Spinal cord (tissue), 10 donors: Measurements from ENCODE around the gene RERG. TPM values are rescaled to one million over a fixed set of nuclear protein-coding genes. Genes with fewer than 3 reads are reported as not detected.

Experiments used
- DNase-seq, 6 donors: peaks; one replicate each; pipeline versions ENCODE4 v3.0.0 to v3.0.0-alpha.2; 2013 to 2015; ENCODE audit warnings: low spot score in 6 of 6, low read depth in 4 of 6
- H3K27ac ChIP-seq: one replicate; pipeline ENCODE4 v1.5.1; 2013; ENCODE audit warnings: low read depth, low read length, control low read depth
- H3K27me3 ChIP-seq: one replicate; pipeline ENCODE4 v1.6.1; 2013; ENCODE audit warnings: low read length; ENCODE audit not compliant: control insufficient read depth, insufficient read depth
- H3K36me3 ChIP-seq: one replicate; pipeline ENCODE4 v1.6.1; 2013; ENCODE audit warnings: low read length; ENCODE audit not compliant: control insufficient read depth, insufficient read depth
- H3K4me1 ChIP-seq: one replicate; pipeline ENCODE4 v1.6.1; 2013; ENCODE audit warnings: low read length; ENCODE audit not compliant: control insufficient read depth, insufficient read depth
- H3K4me3 ChIP-seq: one replicate; pipeline ENCODE4 v1.5.1; 2013; ENCODE audit warnings: low read depth, low read length, control low read depth
- H3K9me3 ChIP-seq: one replicate; pipeline ENCODE4 v1.6.1; 2013; ENCODE audit warnings: low read length; ENCODE audit not compliant: control insufficient read depth, insufficient read depth
- WGBS: methylation state at CpG from one replicate; pipeline ENCODE4 v1.1.5; 2013; ENCODE audit warnings: missing lambda C conversion rate; ENCODE audit not compliant: insufficient coverage; 5-methylcytosine and 5-hydroxymethylcytosine counted together
- polyA plus RNA-seq, 2 donors: library from polyadenylated mRNA; unstranded; fragments of 120-200 nt; gene quantifications; one replicate each; pipeline ENCODE4 v1.2.1, GENCODE V29; 2013; ENCODE audit not compliant: insufficient read length in 2 of 2
- total RNA-seq, 2 donors: library from RNA; depleted of rRNA in 1 of 2; stranded (reverse); fragments of 120-200 nt in 1 of 2; fragments of >200 nt in 1 of 2; gene quantifications; one replicate each; pipeline versions ENCODE4 v1.2.3 to v1.2.4, GENCODE V29; 2013 to 2014
- donor health status: healthy.

RERG gene
- total and polyA plus RNA-seq, 4 donors, result 6.6 to 17.5 (median 10.5) TPM

DNA sequence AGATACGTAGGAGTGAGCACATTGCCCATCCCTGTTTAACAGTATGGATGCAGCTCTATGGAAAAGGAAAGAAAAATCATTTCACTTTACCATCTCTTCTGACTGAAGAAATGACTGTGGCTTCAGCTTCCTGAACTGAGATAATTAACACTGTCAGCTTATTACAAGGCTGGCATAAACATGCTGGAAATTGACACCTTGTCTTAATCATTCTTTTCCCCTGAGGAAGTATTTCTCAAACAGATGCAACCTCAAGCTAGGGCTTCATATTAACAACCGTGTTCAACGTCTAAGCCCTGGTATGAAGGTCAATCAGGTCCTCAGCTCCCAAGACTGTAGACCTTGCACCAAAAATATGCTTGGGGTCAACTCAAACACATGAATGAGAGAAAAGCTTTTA is 25.0 kb downstream of the RERG start:
- Histone ChIP-seq H3K4me1 (no peaks in the 10 kb centered on the region), H3K9me3 (no peaks in the 10 kb centered on the region), H3K27ac (no peak overlapping the region), H3K36me3 (no peaks in the 10 kb centered on the region), H3K27me3 (no peaks in the 10 kb centered on the region), H3K4me3 (no peak overlapping the region)
- WGBS, result 66% methylated on average over 2 of the region's 3 CpGs
- DNase-seq, result no peak

DNA sequence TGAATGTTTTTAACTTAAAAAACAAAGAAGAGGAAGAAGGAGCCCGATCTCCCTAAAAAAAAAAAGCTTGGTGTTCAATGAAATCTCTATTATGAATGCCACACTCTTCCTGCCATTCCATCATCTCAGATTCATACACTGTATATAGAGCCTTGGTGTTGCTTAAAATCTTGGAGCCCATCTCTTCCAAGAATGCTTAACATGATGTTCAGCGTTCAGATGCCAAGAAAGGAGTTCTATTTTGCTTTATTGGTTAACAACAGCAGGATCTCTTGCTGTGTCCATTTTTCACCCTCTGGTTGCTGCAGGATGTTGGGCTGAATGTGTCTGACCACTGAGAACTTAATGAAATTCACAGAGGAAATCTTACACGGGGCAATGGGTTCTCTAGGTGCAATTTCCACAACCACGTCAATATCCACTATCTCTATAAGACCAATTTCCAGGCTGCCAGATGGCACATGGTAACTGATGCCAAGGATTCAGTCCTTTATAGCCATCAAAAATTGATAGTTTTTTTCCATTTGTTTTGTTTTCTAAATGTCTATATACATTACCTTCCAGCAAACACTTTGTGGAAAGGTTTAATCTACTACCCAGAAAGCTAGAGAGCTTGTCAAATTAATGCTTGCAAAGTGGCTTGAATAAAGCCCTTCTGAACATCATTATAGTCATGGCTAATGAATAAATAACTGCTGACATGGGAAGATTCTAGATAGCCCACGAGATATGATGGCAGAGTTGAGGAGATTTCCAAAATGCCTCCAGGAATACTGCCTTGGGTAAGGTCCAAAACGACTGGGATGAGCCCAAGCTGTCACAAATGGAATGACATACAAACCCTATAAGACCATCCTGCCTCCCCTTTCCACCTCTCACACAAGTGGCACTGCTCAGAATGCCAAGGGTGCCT is 26.5 kb downstream of the RERG start:
- WGBS, result no CpG with 5 or more reads among the region's 6 CpGs
- Histone ChIP-seq H3K36me3 (no peaks in the 10 kb centered on the region), H3K4me3 (no peak overlapping the region), H3K9me3 (no peaks in the 10 kb centered on the region), H3K27me3 (no peaks in the 10 kb centered on the region), H3K27ac (no peak overlapping the region), H3K4me1 (no peaks in the 10 kb centered on the region)
- peak in 2 of 6 donors; percentile 70 to 73 for DNase-seq

DNA sequence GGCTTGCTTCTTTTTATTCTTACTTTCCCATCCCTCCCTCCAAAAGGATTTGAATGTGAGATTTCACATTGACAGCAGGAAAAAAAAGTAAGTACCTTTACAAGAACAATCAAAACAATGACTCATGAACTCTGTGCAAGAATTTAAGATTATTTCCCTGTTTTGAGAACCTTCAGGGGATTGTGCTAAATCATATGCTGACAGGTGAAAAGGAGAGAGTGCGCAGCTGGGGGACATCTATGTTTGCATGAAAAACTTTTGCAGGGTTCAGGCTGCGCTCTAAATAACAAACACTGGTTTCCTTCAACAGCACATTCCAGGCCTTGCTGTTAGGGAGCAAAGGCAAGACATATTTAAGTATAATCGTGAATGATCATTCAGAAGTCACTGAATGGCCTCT is 27.3 kb downstream of the RERG start:
- 80% methylated on average over 1 of the region's 3 CpGs for WGBS
- H3K4me3 ChIP-seq, result no peak overlapping the region
- H3K27me3 ChIP-seq, result no peaks in the 10 kb centered on the region
- H3K36me3 ChIP-seq, result no peaks in the 10 kb centered on the region
- no peaks in the 10 kb centered on the region for H3K9me3 ChIP-seq
- H3K4me1 ChIP-seq, result no peaks in the 10 kb centered on the region
- no peak for DNase-seq
- H3K27ac ChIP-seq, result no peak overlapping the region

DNA sequence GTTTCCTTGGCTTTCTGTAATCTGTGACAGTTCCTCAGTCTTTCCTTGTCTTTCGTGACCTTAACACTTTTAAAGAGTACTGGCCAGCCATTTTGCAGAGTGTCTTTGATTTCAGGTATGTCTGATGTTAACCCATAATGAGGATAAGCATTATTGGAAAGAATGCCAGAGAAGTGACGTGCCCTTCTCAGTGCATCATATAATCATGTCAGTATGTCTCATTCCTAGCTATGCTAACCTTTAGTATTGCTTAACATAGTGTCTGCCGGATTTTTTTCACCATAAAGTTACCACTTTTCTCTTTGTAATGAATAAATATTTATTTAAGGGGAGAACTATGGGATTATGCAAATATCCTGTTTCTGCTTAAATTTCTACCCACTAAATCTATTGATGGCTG is 28.5 kb downstream of the RERG start:
- Histone ChIP-seq H3K9me3 (no peaks in the 10 kb centered on the region), H3K27ac (no peak overlapping the region), H3K4me3 (no peak overlapping the region), H3K27me3 (no peaks in the 10 kb centered on the region), H3K4me1 (no peaks in the 10 kb centered on the region), H3K36me3 (no peaks in the 10 kb centered on the region)
- no peak for DNase-seq
- no CpG with 5 or more reads among the region's 3 CpGs for WGBS

DNA sequence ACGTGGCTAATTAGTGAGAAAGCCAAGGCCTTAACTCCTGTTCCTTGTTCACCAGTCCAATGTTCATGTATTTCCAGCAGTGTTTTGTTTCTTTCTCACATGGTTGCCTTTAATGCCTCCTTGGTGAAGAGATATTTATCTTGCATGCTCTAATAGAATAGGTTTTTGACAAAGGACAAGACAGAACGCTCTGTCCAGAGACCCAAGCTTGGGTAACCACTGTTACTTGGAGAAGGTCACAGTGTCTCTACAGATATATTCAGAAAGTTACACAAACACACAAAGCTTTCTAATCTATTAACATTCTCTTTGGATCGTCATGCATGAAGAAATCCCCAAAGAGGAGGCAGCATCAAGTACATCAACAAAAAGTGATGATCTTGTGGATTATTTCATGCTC is 33.1 kb downstream of the RERG start:
- Histone ChIP-seq H3K27me3 (no peaks in the 10 kb centered on the region), H3K27ac (no peak overlapping the region), H3K4me1 (no peaks in the 10 kb centered on the region), H3K4me3 (no peak overlapping the region), H3K9me3 (no peaks in the 10 kb centered on the region), H3K36me3 (no peaks in the 10 kb centered on the region)
- DNase-seq, result no peak
- WGBS, result 64% methylated on average over 2 of the region's 3 CpGs

DNA sequence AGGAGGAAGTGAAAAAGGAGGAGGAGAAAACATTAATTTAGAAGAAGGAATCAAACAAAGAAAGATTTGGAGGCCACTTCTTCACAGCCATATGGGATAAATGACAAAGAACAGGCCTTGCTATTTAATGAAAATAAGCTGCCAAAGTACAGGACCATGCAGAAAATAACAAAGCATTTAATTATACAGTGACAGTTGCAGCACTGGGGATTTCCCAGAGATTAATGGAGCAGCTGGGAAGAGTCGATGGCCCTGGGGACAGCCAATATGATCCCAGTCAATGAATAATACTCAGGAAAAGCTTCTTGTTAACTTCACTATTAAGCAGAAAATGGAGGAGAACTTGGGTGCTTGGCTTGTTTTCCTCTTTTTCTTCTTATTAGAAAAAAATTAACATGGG is 34.6 kb downstream of the RERG start:
- no CpG with 5 or more reads among the region's 1 CpG for WGBS
- peak in 3 of 6 donors; percentile 13 to 82 (median 34) for DNase-seq
- no peak overlapping the region for H3K27ac ChIP-seq
- no peaks in the 10 kb centered on the region for H3K27me3 ChIP-seq
- no peak overlapping the region for H3K4me3 ChIP-seq
- H3K9me3 ChIP-seq, result no peaks in the 10 kb centered on the region
- H3K36me3 ChIP-seq, result no peaks in the 10 kb centered on the region
- no peaks in the 10 kb centered on the region for H3K4me1 ChIP-seq

DNA sequence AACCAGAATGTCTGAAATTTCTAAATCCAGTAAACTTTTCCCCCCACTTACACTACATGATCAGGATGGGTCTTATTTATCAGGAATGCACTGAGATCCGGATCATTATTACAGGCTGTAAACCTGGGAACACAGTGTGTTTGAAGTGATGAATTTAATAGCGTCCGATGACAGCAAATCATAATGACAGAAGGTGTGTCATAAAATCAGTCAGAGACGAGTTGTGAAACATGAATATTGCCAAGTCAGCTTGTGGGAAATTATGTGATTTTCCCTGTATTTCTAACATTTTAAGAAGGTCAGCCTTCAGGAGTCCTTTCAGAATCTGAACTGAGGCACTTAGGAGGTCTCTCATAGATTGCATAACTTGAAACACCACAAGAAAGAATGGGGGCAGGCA is 36.7 kb downstream of the RERG start:
- WGBS, result 75% methylated on average over 3 of the region's 4 CpGs

DNA sequence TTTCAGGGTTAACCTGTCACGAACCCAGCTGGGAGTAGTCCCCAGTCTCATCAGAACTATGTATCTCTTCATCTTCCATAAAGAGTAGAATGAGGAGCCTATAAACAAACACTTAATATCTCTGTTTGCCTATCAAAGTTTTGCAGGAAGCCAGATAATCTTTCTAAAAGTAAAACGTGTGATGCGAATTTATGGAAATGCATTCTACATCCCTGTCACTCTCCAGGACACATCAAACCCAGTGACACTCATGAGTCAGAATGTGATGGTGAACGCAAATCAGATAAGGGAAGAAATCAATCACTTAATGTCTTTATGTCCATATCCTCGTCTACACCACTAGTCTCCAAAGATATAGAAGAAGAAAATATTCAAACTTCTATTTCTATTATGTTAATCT is 37.4 kb downstream of the RERG start:
- 60% methylated on average over 1 of the region's 5 CpGs for WGBS
- no peak for DNase-seq
- no peak overlapping the region for H3K27ac ChIP-seq
- H3K4me1 ChIP-seq, result no peaks in the 10 kb centered on the region
- H3K36me3 ChIP-seq, result no peaks in the 10 kb centered on the region
- H3K9me3 ChIP-seq, result no peaks in the 10 kb centered on the region
- H3K4me3 ChIP-seq, result no peak overlapping the region
- H3K27me3 ChIP-seq, result no peaks in the 10 kb centered on the region

More for the DNA sequence above, 36.7 kb downstream of the RERG start:
- no peaks in the 10 kb centered on the region for H3K27me3 ChIP-seq
- no peak overlapping the region for H3K4me3 ChIP-seq
- H3K4me1 ChIP-seq, result no peaks in the 10 kb centered on the region
- H3K36me3 ChIP-seq, result no peaks in the 10 kb centered on the region
- no peak overlapping the region for H3K27ac ChIP-seq
- no peaks in the 10 kb centered on the region for H3K9me3 ChIP-seq
- DNase-seq, result peak in 1 of 6 donors; percentile 34

DNA sequence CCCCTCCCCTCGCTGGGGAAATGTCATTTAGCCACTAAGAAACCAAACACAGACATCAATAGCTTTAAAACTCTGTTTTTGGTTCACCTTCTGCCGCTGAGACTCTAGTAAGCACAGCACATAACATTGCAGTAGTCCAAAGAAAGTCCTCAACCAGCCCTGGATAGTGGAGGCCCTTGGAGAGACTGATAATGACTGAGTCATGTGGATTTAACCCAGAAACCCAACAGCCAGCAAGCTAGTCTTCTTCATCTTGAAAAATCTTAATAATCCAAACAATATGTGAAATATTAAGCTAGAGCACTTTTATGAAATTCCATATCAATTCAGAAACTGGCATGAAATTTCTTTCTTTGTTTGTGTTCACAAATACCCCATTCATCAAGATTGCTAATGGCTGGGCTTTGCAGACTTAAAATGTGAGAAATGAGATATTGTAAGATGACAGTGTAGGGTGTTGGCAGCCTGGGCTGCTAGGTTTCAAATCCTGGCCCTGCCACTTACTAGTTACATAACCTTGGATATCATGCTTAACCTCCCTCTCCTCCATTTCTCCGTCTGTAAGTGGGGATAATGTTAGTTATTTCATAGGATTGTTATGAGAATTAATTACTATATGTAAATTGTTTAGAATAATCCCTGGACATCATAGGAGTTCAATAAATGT is 40.1 kb downstream of the RERG start:
- WGBS, result no CpG with 5 or more reads among the region's 3 CpGs
- H3K36me3 ChIP-seq, result no peaks in the 10 kb centered on the region
- peak overlapping the region; percentile 17 for H3K27ac ChIP-seq
- no peak overlapping the region for H3K4me3 ChIP-seq
- no peaks in the 10 kb centered on the region for H3K9me3 ChIP-seq
- H3K4me1 ChIP-seq, result no peaks in the 10 kb centered on the region
- no peak for DNase-seq
- no peaks in the 10 kb centered on the region for H3K27me3 ChIP-seq

DNA sequence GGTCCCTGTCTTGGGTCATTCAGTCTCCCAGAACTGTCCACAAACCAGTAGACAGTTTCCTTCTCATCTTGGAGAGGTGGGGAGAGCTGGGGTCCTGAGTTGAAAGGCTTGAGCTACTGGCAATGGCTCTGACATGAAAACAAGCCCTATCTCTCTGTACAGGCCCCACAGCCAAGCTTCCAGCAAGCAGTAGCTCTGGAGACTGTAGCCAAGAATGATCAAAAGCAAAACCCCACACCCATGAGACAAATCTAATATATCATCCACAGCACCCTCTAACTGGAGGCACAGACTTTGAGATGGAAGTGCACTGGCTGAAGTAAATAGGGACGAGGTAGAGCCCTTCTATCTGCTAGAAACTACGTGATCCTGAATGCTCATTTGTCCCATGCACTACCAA is 40.9 kb downstream of the RERG start:
- H3K27ac ChIP-seq, result peak overlapping the region; percentile 17
- no peak overlapping the region for H3K4me3 ChIP-seq
- no peaks in the 10 kb centered on the region for H3K27me3 ChIP-seq
- H3K9me3 ChIP-seq, result no peaks in the 10 kb centered on the region
- no peak for DNase-seq
- no peaks in the 10 kb centered on the region for H3K36me3 ChIP-seq
- no peaks in the 10 kb centered on the region for H3K4me1 ChIP-seq
- WGBS, result no CpG with 5 or more reads among the region's 2 CpGs
